Stimulated activated CD4-positive, alpha-beta T cell treated with anti-CD3 and anti-CD28 coated beads, Interleukin-4, amount 100 ng/mL, for 1 hour (primary cell): ENCODE measurements around the gene SHISA9.

Experiments used
- DNase-seq: peaks from one replicate; pipeline ENCODE4 v3.0.0-alpha.2; 2020

Gene SHISA9

DNA sequence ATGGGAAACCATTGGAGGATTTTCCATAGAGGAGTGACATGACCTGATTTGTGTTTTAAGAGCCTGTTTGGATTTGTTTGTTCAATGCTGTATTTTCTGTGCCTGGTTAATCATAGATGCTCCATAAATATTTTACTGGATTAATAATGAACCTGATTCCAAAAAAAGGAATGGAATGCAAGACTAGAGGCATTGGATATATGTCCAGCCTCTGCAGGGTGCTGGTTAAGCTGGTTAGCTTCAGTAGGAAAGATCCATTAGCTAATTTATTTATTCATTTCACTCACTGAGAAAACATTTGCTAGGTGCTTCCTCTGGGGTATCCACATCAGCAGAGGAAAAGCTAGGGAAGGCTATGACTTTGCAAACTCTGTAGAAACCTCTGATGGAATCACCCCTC lies 57.7 kb downstream of the SHISA9 start:
- no peak for DNase-seq

DNA sequence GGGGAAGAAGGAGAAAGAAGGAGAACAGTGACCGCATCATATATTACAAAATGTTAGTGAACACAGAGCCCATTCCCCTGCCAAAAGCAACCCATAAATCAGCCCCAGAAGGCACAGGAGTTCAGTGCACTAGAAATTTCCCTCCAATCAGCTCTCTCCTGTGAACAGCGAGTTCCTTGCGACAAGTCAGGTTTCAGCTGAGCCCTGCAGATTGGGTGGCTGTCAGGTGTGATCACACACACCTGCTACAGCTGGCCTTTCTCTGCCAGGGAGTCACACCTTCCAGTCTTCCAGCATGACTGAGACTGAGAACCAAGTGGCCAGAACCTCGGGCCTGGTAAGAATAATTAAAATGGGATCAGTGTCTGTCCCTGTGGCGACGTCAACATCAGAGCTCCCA lies 60.2 kb downstream of the SHISA9 start:
- DNase-seq, result no peak

DNA sequence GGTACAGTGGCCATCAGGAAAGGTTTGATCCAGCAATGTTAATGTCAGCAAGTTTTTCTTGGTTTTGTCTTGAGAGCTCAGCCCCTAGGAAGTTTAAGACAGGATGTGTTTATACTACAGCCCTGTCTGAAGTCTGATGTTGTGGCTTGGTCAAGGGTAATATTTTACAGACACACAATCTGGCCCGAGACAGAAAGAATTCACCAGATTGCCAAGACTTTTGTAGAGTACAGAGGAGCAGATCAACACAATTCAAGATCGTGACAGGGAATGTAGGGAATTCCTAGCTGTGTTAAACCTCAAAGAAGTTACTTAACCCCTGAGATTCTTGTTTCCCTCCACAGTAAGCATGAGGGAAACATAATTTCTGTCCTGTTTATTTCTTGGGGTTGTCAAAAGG lies 63.1 kb downstream of the SHISA9 start:
- no peak for DNase-seq

DNA sequence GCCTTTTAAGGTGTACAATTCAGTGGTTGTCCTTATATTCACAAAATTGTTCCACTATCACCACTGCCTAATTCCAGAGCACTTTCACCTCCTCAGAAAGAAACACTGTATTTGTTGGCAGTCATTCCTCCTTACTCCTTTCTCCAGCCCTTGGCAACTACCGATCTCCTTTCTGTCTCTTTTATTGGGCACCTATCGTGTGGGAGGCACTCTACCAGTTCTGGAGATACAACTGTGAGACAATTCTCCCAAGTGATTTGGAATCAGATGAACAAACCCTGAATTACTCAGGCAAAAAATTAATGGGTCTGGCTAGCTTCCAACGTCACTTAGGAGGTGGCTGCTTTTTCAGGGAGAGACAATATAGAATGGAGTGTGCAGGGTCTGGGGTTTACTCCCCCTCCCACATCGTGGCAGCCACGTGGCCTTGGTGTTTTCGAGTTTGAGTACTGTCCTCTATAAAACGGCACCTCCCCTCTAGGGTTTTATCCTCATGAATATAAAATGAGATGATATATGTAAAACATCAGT lies 63.9 kb downstream of the SHISA9 start:
- DNase-seq, result no peak

DNA sequence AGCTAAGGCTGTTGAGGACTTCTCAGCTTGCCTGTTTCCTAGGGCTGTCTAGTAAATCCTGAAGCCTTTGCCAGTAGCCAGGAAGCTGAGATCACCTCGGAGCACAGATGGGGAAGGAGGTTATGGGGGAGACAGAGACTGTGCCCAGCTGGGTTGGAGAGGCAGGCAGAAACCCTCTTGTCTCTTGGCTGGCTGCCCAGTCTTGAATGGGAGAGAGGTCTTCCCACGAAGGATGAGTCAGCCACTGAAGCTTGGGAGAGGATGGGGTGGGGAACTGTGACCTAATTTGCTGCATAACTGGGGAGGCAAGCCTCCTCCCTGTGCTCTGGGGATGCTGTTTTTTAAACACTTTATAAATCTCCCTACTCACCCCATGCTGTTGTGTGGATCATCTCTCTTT lies 69.8 kb downstream of the SHISA9 start:
- DNase-seq, result no peak

DNA sequence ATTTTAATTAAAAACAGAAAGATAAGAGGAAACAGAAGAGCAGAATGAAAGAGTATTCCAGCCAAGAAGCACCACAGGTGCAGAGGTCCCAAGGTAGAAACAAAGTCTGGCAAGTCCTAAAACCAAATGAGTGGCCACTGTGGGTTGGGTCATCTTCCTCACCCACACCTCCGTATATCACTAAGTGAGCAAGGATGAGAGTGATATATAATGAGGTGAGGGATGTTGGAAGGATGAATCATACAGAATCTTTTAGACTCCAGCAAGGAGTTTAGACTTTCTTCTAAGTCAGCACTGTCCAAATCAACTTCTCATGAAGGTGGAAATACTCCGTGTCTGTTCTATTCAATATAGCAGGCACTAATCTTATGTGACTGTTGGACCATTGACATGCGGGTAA lies 70.8 kb downstream of the SHISA9 start:
- DNase-seq, result no peak

DNA sequence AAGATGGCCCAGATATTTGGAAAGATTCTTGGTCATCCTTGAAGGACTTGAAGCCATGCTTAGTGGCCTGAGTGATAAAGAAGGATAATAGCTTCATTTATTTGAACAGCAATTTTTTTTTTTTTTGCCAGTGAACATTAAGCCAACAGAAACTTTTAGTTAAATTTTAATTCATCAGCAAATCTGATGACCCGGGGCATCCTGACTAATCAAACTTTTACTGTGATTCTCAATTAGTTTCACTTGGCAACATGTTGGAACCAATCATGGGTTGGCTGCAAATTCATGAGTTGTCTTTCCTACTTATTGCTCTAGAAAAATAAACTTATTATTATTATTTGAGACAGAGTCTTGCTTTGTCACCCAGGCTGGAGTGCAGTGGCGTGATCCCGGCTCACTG lies 74.4 kb downstream of the SHISA9 start:
- no peak for DNase-seq

DNA sequence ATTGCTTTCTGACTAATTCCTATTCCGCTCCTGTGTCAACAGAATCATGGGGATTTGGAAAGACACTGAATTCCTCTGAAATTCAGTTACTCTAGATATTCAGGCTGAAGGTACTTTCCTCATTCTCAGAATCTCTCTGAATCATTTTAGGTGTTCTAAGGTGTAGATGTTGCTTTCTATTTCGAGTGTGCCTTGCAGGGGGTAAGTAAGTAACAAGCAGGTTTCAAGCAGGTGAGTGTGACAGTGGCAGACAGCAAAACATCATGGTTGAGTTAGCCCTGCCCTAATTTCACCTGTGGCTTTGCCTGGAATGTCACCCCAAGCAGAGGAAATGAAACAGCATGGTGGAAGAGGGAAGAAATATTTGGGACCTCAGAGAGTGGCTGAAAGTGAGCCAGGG lies 75.1 kb downstream of the SHISA9 start:
- DNase-seq, result no peak

DNA sequence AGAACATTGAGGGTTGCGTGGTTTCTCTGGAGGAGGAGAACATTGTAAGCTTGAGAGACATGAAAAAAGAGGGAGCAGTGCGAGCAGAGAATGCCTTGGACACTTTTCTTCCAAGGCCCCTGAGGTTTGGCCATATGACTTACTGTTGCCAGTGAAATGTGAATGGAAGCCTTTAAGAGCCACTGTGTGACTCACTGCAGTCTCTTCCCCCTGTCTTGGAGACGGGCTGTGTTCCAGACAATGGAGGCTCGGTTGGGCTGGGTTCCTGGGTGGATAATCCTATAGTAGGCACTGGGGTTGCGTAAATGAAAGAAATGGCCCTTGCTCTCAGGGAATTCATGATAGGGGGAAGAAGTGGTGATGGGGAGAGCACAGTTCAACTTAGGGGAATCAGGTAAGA lies 75.5 kb downstream of the SHISA9 start:
- DNase-seq, result no peak

DNA sequence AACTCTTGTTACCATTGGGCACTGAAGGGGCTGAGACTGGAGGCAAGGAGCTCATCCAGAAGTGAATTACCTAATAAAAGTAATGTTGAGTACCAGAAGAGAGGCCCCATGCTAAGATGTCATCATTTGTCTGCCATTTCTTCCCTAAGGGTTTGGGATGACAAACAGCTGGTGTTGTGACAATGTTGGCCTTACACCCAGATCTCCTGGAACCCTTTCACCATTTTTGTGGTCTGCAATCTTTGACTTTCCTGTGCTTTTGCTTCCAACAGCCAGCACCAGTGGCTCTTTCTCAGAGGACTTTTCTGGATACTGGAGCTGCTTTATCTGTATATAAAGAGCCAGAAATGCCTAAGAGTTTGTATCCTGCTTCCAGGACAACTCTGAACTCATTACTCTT lies 84.1 kb downstream of the SHISA9 start:
- no peak for DNase-seq

DNA sequence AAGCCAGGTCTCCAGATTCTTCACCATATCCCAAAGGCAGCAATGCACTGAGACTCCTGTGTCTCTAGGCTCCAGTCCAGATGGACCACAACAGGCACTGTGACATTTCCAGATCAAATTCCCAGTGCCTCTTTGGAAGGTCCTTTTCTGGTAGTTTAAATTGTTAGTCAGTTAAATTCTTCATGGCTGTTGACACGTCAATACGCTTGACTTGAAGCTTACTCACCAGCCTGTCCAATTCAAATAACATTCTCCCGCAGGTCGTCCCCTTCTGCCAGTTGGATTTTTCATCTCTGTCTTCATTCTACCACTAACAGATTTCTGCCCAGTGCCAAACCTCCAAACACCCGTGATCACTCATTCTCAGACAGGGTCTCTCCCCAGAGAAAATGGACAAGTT lies 86.7 kb downstream of the SHISA9 start:
- DNase-seq, result no peak

DNA sequence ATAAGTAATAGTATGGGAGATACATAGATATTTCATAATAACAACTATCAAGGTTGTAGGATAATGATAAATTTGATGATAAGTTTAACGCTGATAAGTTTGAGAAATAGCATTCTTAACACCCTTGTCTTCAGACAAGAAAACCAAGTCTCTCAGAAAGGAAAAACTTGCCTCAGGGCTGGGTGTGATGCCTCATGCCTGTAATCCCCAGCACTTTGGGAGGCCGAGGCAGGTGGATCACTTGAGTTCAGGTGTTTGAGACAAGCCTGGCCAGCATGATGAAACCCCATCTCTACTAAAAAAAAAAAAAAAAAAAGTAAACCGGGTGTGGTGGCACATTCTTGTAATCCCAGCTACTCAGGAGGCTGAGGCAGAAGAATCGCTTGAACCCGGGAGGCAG lies 90.7 kb downstream of the SHISA9 start:
- DNase-seq, result no peak

DNA sequence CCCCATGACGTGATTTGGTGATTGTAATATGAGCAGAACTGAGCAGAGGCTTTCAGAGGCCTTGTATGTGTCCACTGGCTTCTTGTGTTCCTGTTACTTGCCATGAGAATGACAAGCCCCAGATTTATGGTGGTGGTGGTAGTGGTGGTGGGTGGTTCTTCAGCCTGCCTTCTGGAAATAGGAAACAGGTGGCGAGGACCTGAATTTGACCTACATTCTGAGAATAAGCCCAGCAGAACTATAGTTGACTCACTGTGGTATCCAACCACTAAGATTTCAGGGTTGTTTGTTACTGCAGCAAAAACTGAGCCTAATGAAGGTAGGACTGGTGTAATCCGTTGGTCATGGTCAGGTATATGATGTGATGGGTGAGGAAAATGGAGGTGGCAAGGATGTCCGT lies 93.0 kb downstream of the SHISA9 start:
- no peak for DNase-seq

DNA sequence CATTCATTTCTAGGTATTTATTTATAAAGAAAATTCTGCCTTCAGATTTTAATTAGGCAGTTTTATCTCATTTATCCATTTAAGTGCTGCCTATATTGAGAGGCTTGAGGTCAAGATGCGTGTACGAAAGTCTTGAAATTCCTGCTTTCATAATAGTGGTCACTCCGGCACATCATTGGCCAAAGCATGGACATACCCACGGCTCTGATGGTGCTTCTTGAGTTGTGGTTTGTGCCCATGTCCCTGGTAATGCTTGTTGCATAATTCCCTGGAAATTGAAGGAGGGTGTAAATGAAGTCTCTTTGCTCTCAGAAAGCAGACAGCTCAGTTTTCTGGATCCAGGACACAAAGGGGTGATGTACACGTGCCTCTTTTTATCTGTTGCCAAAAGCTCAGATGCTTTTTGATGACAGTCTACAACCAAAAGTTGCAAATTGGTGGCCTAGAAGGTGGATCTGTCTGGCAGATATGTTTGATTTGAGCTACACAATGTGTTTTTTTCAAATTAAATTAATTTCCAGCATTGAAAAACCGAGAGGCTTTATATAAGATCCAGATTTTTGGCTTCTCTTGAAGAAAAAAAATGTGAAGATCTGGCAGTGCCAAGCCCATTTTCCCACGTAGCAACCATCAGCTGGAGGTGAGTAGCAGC lies 94.4 kb downstream of the SHISA9 start:
- no peak for DNase-seq

DNA sequence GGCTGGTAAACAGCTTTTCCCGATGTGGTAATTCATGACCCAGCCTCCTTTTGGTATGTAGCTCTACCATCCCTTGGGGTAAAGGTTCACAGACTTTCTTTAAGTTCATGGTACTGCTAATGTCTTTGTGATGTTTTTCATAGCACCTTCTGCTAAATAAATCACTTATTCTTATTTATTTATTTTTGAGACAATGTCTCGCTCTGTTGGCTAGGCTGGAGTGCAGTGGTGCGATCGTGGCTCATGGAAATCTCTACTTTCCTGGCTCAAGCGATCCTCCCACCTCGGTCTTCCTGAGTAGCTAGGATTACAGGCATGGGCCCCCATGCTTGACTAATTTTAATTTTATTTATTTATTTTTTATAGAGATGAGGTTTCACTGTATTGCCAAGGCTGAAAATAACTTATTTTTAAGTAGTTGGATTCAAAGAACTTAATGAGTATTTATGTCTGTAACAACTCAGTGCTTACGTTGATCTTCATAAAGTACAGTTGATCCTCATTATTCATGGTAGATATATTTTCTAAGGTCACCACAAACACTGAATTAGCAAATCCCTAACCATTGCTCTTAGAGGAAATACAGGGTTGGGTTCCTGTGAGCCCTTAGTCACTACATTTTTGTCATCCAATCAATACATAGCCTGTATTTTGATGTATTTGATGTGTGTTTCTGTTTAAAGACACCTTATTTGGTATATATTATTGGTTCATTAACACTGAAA lies 97.1 kb downstream of the SHISA9 start:
- no peak for DNase-seq

DNA sequence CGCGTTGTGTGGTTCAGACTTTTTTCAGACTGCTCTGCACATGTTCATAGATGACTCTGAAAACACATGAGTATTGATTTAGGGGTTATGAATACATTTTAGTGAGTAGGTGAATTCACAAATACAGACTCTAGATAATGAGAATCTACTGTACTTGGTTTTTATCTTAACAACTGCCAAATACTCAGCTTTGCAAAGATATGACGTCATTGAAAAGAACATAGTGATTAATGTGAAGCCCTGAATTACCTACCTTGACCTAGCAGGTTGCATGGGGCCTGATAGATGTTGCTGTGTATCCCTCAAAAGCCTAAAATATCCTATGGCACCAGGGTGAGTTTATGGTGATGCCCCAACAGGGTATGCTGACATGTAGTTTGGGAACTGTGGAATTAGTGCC lies 98.0 kb downstream of the SHISA9 start:
- no peak for DNase-seq

DNA sequence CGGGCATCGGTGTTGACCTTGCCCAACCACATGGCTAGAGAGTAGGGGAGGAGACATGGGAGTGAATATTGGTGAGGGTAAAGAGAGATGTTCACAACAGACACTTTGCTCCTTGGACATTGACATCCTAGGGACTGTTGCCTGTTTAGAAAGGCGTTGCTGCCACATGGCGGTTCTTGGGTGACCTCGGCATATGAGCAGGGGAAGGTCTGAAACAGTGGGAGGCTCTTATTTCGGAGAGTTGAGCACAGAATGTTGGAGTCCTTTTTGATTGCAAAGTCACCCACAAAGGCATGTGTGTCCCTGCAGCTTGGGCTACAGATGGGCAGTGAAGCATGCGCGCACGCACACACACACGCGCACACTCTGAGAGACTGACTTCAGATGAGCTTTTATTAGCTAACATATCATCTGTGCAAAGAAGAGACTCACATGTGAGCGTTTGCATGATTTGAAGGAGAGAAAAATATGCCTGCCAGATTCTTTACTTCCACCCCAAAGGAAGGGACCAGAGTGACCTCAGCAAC lies 104.4 kb downstream of the SHISA9 start:
- no peak for DNase-seq

DNA sequence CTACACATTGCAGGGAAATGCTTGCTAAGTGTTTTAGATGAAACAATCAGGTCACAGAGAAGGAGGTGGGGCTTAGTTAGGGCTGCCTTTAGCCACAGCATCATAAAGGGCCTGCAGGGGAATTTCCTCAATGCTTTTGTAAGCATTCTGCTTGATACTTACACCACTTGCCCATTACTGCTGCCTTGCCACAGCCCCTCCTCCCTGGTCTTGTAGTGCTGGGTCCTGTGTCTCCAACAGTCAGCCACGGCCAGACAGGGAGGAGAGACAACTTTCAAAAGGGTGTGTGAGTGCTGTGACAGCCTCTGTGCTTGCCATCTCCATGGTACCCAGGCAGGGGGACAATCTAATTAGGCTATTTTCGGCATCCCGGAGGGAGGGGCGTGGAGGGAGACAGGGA lies 111.2 kb downstream of the SHISA9 start:
- no peak for DNase-seq

DNA sequence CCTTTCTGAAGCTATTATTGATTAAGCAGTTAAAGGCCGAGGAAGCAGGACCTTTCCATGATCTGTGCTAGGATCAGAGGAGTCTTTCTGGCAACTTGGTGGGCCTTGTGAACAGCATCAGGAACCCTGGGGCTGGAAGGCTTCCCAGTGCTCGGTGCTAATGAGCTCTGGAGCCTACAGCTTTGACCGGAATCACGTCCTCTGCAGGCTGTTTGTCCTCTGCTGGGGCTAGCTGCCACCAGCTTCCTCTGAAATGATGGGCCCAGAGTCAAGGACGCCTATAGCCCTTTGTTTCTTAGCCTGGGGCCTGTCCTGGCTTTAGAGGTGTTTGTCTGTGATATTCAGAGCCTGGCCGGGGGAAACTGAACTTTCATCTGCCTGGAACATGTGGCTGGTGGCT lies 111.6 kb downstream of the SHISA9 start:
- no peak for DNase-seq

DNA sequence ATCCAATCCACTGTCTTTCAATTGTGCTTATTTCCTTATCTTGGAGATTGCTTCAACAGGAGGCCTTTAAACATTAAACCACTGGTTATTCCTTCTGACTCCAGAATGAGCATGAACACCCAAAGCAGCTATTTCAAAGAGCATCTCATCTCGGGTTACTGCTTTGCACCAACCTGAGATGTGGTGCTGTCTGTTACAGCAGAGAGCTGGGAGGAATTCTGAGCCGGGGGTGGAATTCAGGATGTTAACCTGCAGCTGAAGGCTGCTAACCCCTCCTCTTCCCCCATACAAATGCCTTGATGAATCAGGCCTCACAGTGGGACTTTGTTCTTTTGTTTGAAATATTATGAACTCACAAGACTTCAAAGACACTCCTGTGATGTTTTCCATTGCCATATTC lies 113.1 kb downstream of the SHISA9 start:
- no peak for DNase-seq

DNA sequence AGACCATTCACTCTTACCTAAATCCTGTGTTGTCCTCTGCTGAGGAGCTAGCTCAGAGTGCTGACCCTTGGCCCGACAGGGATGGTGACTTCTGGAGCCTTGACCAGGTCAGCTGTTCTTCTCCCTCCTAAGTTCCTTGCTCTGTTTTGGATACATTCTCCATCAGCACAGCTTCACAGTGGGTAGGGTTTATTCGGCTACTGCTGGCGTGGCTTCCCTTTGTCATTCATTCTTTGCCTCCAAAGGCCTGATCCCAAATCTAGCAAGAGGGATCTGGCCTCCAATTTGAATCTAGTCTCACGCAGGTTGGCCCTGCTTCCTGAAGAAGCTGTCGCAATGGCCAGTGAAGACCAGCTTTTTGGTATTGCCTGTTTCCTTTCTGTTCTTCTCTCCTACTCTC lies 116.6 kb downstream of the SHISA9 start:
- no peak for DNase-seq

DNA sequence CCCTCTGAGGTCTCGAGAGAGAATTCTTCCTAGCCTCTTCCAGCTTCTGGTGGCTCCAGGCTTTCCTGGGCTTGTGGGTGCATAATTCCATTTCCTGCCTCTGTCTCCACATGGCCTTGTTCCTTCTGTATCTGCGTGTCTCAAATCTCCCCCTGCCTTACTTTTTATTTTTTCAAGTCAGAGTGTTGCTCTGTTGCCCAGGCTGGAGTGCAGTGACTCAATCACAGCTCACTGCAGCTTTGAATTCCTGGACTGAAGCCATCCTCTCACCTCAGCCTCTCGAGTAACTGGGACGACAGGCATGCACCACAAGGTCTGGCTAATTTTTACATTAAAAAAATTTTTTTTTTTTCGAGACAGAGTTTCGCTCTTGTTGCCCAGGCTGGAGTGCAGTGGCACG lies 120.6 kb downstream of the SHISA9 start:
- DNase-seq, result no peak

DNA sequence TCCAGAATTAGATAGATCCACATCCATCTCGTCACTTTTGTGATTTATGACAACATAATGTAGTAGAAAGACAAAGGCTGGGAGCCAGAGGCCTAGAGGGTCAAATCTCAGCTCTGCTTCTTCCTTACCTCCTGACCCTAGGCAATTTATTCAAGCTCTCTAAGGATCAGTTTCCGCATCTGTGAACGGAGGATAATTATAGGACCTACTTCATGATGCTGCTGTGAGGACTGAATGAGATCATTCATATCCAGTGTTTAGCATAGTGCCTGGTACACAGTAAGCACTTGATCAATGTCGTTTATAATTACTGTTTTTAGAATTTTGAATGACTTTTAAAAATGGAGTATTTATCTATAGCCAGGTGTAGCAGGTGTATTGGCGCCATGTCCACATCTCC lies 128.4 kb downstream of the SHISA9 start:
- no peak for DNase-seq

DNA sequence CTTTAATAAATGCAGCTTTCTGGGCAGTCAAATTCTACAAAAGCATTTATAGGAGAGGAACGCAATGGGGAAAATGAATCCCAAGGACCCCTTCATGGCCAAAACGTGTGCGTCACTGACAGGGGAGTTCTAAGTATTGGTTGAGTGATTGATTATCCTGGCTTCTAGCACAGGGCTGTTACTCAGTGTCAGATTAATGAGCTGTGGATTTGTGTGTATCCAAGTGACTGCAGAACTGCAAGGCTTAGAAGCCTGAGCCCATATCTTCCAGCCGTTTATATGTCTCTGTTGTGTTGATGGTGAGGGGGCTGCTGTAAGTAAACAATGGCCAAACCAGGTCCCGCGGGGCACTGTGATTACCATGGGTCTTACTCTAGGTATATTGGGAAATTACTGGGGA lies 129.4 kb downstream of the SHISA9 start:
- no peak for DNase-seq

DNA sequence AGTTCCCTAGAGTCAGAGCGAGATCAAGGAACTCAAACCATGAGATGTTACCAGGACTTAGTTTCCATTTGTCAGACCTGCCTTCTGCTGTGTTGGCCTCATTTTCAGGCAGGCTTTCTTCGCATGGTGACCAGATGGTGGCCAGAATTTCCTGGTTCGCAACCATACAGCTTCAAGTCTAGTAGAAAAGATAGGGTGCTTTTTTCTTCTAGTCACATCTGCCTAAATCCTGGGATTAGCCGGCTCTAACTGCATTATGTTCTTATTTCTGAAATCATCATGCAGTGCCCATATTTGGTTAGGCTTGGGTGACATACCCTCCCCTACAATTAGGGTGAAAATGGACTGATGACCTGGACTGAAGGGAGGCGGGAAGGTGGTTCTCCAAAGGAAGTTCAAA lies 131.5 kb downstream of the SHISA9 start:
- no peak for DNase-seq
